ENCODE results near the gene ARHGAP18. TPM values are rescaled to one million over a fixed set of nuclear protein-coding genes. Genes with fewer than 3 reads are reported as not detected.

Gene ARHGAP18
- total and polyA plus RNA-seq, 10 of the 15 experiments (the other 5 are each of a cell fraction or from before 2014, with no cell fraction given): 18.2 to 52.2 (median 31.7) TPM

DNA sequence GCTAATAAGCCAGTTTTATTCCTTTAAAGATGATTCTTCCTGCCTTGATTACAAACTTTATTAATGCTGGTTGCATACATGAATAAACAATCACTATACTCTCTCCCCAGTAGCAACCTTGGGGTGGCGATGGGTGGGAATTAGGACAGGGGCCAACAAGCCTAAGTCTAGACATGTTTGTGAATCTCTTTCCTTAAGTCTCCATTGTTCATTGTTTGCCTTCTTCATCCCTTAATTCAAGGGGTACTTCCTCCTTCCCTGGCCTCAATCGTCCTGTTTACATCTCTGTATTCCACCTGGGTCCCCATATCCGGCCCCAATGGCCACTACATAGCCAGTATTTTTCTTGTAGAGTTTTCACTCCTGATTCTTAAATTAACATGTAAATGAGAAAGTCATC, 66.0 kb downstream of the ARHGAP18 start:
- TF ChIP-seq TCF7 (IDR thresholded peaks at IDR 0.05; ENCODE audit: borderline replicate concordance): no peak
- no peak for TF ChIP-seq GATAD2B (conservative IDR thresholded peaks at IDR 0.05; ENCODE audit: low read depth)
- no peak for TF ChIP-seq CBX3 (IDR thresholded peaks at IDR 0.05; ENCODE audit: borderline replicate concordance, low read depth)
- TF ChIP-seq MYB (IDR thresholded peaks at IDR 0.05; ENCODE audit: borderline replicate concordance, low read depth, low read length): no peak
- no peak for TF ChIP-seq SREBF1 (IDR thresholded peaks at IDR 0.05; ENCODE audit: low read length)
- DNase-seq (ENCODE audit: low read depth, low spot score) (no peak), ATAC-seq (no peak), FAIRE-seq (no peak)
- in situ Hi-C loops (cut with MboI): no loop called here
- ChIA-PET CTCF (interaction anchor here (1.3 to 3.3 kb wide), 4 partner anchors 11 to 85 kb away, joined by 3 to 13 read pairs (median 5); no protein-coding TSS in a partner anchor), RAD21 (ENCODE audit: unreplicated experiment) (interaction anchor here (1.0 to 4.6 kb wide), 8 partner anchors 11 to 86 kb away, joined by 3 to 24 read pairs (median 6); partner anchors contain the start of gene ARHGAP18), SMC1A (ENCODE audit: uncharacterized antibody, unreplicated experiment) (interaction anchor here (0.7 to 5.2 kb wide), 9 partner anchors 9 to 56 kb away, joined by 3 to 29 read pairs (median 5); no protein-coding TSS in a partner anchor), POLR2A (interaction anchor here (1.1 to 2.4 kb wide), 3 partner anchors 10 to 22 kb away, joined by 3 to 14 read pairs (median 8); no protein-coding TSS in a partner anchor)
- Histone ChIP-seq H2AFZ (ENCODE audit: control insufficient read depth, low read depth, low read length) (no peak overlapping the region), H3K27me3 (replicated peaks in 1 of 2; ENCODE audit: control insufficient read depth in 2 of 2, insufficient read depth in 2 of 2, low read length in 1 of 2) (no peaks in the 10 kb centered on the region), H3K27ac (ENCODE audit: control insufficient read depth, insufficient read depth) (no peak overlapping the region), H3K4me3 (no peak overlapping the region), H3K9ac (ENCODE audit: control insufficient read depth, insufficient read depth, low read length) (no peak overlapping the region), H3K36me3 (ENCODE audit: control insufficient read depth in 2 of 2, insufficient read depth in 2 of 2, low read length in 1 of 2) (peaks cover 0 to 2% of the 10 kb centered on the region in 2 experiments; a peak in 3 of 4 replicates), H4K20me1 (ENCODE audit: control insufficient read depth, insufficient read depth) (no peaks in the 10 kb centered on the region), H3K9me3 (replicated peaks; ENCODE audit: control insufficient read depth, insufficient read depth, low read length) (peaks cover 4% of the 10 kb centered on the region), H3K79me2 (ENCODE audit: control insufficient read depth, insufficient read depth, low read length) (peaks cover 34% of the 10 kb centered on the region), H3K4me2 (ENCODE audit: control insufficient read depth, insufficient read depth) (no peak overlapping the region), H3K4me1 (ENCODE audit: control insufficient read depth, insufficient read depth, low read length) (peaks cover 31% of the 10 kb centered on the region)
- BruUV-seq (replicated peaks): no TSS peak
- WGBS (ENCODE audit: insufficient coverage, insufficient replicate concordance, low lambda C conversion rate, missing lambda C conversion rate): 94% methylated on average over 3 of the region's 3 CpGs
- intact Hi-C loops (cut with micrococcal nuclease; ENCODE audit: unreplicated experiment): no loop called here

GRCh38 chr6:129643176-129643575, 66.8 kb downstream of the ARHGAP18 start:
- no peak overlapping the region for H3K9ac ChIP-seq (ENCODE audit: control insufficient read depth, insufficient read depth, low read length)
- no peak for FAIRE-seq
- no peak overlapping the region for H3K4me2 ChIP-seq (ENCODE audit: control insufficient read depth, insufficient read depth)
- POLR2A ChIA-PET: interaction anchor here (1.3 to 2.4 kb wide), 2 partner anchors 10 to 11 kb away, joined by 8 to 14 read pairs; no protein-coding TSS in a partner anchor
- no peak for DNase-seq (ENCODE audit: low read depth, low spot score)
- peaks cover 28% of the 10 kb centered on the region for H3K4me1 ChIP-seq (ENCODE audit: control insufficient read depth, insufficient read depth, low read length)
- no peak overlapping the region for H3K4me3 ChIP-seq
- no peaks in the 10 kb centered on the region for H3K27me3 ChIP-seq (replicated peaks in 1 of 2; ENCODE audit: control insufficient read depth in 2 of 2, insufficient read depth in 2 of 2, low read length in 1 of 2)
- H3K36me3 ChIP-seq (ENCODE audit: control insufficient read depth in 2 of 2, insufficient read depth in 2 of 2, low read length in 1 of 2): peaks cover 0 to 2% of the 10 kb centered on the region in 2 experiments; a peak in 3 of 4 replicates
- ATAC-seq: no peak
- intact Hi-C loops (cut with micrococcal nuclease; ENCODE audit: unreplicated experiment): no loop called here
- BruUV-seq (replicated peaks): no TSS peak
- 95% methylated on average over 3 of the region's 3 CpGs for WGBS (ENCODE audit: insufficient coverage, insufficient replicate concordance, low lambda C conversion rate, missing lambda C conversion rate)
- H2AFZ ChIP-seq (ENCODE audit: control insufficient read depth, low read depth, low read length): no peak overlapping the region
- RAD21 ChIA-PET (ENCODE audit: unreplicated experiment): interaction anchor here (1.5 to 4.6 kb wide), 3 partner anchors 19 to 65 kb away, joined by 4 to 24 read pairs (median 8); no protein-coding TSS in a partner anchor
- CTCF ChIA-PET: interaction anchor here (1.3 to 3.3 kb wide), 3 partner anchors 10 to 46 kb away, joined by 3 to 13 read pairs (median 5); no protein-coding TSS in a partner anchor
- H3K79me2 ChIP-seq (ENCODE audit: control insufficient read depth, insufficient read depth, low read length): peaks cover 27% of the 10 kb centered on the region
- in situ Hi-C loops (cut with MboI): no loop called here
- no peak overlapping the region for H3K27ac ChIP-seq (ENCODE audit: control insufficient read depth, insufficient read depth)
- H3K9me3 ChIP-seq (replicated peaks; ENCODE audit: control insufficient read depth, insufficient read depth, low read length): peaks cover 4% of the 10 kb centered on the region
- SMC1A ChIA-PET (ENCODE audit: uncharacterized antibody, unreplicated experiment): interaction anchor here (0.9 to 5.2 kb wide), 10 partner anchors 9 to 89 kb away, joined by 3 to 29 read pairs (median 5); partner anchors contain the start of gene ARHGAP18
- no peaks in the 10 kb centered on the region for H4K20me1 ChIP-seq (ENCODE audit: control insufficient read depth, insufficient read depth)
- TF ChIP-seq POLR2AphosphoS2 (IDR thresholded peaks at IDR 0.05; ENCODE audit: low read depth, low read length) (no peak), IRF4 (IDR thresholded peaks at IDR 0.05; ENCODE audit: low read depth, low read length) (no peak), FOXM1 (IDR thresholded peaks at IDR 0.05; ENCODE audit: low read depth, low read length) (no peak), CEBPB (IDR thresholded peaks at IDR 0.05; ENCODE audit: borderline replicate concordance in 1 of 2, low read depth in 2 of 2, low read length in 2 of 2) (no peak), ZZZ3 (IDR thresholded peaks at IDR 0.05; ENCODE audit: control insufficient read depth, insufficient read length, low read depth) (no peak), TBL1XR1 (IDR thresholded peaks at IDR 0.05; ENCODE audit: low read depth, low read length) (no peak), ELK1 (IDR thresholded peaks at IDR 0.05; ENCODE audit: low read depth, low read length) (no peak), TCF12 (IDR thresholded peaks at IDR 0.05; ENCODE audit: low read depth, low read length) (no peak), POU2F2 (IDR thresholded peaks at IDR 0.05; ENCODE audit: borderline replicate concordance, low read depth, low read length) (no peak), MYB (IDR thresholded peaks at IDR 0.05; ENCODE audit: borderline replicate concordance, low read depth, low read length) (no peak), FOXK2 (IDR thresholded peaks at IDR 0.05) (no peak), CREB1 (IDR thresholded peaks at IDR 0.05; ENCODE audit: low read depth) (no peak)

Measured in GM12878 (cell line).